Measurements from ENCODE around the gene REEP6.
"Not testable (repeated sequence)": the region's sequence is repeated elsewhere in the genome, so short reads cannot be mapped to it uniquely, and the experiment has no call there.

DNA sequence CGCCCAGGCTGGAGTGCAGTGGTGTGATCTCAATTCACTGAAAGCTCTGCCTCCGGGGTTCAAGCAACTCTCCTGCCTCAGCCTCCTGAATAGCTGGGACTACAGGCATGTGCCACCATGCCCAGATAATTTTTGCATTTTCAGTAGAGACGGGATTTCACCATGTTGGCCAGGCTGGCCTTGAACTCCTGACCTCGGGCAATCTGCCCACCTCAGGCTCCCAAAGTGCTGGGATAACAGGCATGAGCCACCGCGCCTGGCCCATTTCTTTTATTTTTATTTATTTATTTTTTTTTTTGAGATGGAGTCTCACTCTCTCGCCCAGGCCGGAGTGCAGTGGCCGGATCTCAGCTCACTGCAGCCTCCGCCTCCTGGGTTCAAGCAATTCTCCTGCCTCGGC, 48.8 kb downstream of the REEP6 start:
- TF ChIP-seq POLR2A (IDR thresholded peaks at IDR 0.05): not testable (repeated sequence)
- TF ChIP-seq, protein P1, sequence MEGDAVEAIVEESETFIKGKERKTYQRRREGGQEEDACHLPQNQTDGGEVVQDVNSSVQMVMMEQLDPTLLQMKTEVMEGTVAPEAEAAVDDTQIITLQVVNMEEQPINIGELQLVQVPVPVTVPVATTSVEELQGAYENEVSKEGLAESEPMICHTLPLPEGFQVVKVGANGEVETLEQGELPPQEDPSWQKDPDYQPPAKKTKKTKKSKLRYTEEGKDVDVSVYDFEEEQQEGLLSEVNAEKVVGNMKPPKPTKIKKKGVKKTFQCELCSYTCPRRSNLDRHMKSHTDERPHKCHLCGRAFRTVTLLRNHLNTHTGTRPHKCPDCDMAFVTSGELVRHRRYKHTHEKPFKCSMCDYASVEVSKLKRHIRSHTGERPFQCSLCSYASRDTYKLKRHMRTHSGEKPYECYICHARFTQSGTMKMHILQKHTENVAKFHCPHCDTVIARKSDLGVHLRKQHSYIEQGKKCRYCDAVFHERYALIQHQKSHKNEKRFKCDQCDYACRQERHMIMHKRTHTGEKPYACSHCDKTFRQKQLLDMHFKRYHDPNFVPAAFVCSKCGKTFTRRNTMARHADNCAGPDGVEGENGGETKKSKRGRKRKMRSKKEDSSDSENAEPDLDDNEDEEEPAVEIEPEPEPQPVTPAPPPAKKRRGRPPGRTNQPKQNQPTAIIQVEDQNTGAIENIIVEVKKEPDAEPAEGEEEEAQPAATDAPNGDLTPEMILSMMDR (IDR thresholded peaks at IDR 0.05): not testable (repeated sequence)

All from thyroid gland (tissue), 4 donors.